MM.1S (cell line): Measurements from ENCODE around the gene UGCG.
"Not testable (repeated sequence)": the region's sequence is repeated elsewhere in the genome, so short reads cannot be mapped to it uniquely, and the experiment has no call there.

ENCODE experiments used
- EZH2 ChIP-seq: fragments of 300-600 bp; sonication (generic); optimal IDR thresholded peaks from 2 replicates; pipeline ENCODE3; 2017; ENCODE audit warnings: low read depth, mild to moderate bottlenecking, antibody characterized with exemption, low read length, mixed read lengths
- TF ChIP-seq, protein P1 (sequence below): fragments of 300-600 bp; sonication (generic); IDR thresholded peaks from 2 replicates; pipeline ENCODE4 v1.5.1; 2016; ENCODE audit warnings: antibody characterized with exemption, low read length, mixed read lengths

DNA sequence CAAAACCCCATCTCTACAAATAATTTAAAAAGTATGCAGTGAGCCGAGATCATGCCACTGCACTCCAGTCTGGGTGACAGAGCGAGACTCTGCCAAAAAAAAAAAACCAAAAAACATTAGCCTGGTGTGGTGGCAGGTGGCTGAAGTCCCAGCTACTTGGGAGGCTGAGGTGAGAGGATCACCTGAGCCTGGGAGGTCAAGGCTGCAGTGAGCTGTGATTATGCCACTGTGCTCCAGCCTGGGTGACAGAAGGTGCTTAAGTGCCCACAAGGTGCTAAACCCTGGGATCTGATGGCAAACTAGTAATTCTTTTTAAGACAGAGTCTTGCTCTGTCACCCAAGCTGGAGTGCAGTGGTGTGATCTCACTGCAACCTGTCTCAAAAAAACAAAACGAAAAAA is 5.7 kb upstream of the UGCG start:
- TF ChIP-seq, protein P1, sequence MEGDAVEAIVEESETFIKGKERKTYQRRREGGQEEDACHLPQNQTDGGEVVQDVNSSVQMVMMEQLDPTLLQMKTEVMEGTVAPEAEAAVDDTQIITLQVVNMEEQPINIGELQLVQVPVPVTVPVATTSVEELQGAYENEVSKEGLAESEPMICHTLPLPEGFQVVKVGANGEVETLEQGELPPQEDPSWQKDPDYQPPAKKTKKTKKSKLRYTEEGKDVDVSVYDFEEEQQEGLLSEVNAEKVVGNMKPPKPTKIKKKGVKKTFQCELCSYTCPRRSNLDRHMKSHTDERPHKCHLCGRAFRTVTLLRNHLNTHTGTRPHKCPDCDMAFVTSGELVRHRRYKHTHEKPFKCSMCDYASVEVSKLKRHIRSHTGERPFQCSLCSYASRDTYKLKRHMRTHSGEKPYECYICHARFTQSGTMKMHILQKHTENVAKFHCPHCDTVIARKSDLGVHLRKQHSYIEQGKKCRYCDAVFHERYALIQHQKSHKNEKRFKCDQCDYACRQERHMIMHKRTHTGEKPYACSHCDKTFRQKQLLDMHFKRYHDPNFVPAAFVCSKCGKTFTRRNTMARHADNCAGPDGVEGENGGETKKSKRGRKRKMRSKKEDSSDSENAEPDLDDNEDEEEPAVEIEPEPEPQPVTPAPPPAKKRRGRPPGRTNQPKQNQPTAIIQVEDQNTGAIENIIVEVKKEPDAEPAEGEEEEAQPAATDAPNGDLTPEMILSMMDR = not testable (repeated sequence)
- not testable (repeated sequence) for TF ChIP-seq EZH2
